Astrocyte (in vitro differentiated cells and primary cell): Measurements from ENCODE around the gene TYMS. TPM values are rescaled to one million over a fixed set of nuclear protein-coding genes. Genes with fewer than 3 reads are reported as not detected.

ENCODE experiments used
- DNase-seq: peaks from one replicate; pipeline ENCODE4 v3.0.0-alpha.2; 2010; ENCODE audit warnings: low read depth
- FAIRE-seq: peaks from 2 replicates; lab custom pipeline; 2011; peaks lifted over from hg19 to GRCh38; lab: Jason Lieb, UNC
- H2AFZ ChIP-seq: 2 replicates; pipeline ENCODE4 v1.6.0; 2012; ENCODE audit warnings: low read depth, low read length, inconsistent platforms
- H3K27ac ChIP-seq: 2 replicates; pipeline ENCODE4 v1.5.1; 2011; ENCODE audit warnings: low read depth, low read length, inconsistent platforms
- H3K27me3 ChIP-seq: 2 replicates; pipeline ENCODE4 v1.6.0; 2011; ENCODE audit warnings: low read length, inconsistent platforms; ENCODE audit not compliant: insufficient read depth
- H3K36me3 ChIP-seq: 2 replicates; pipeline ENCODE4 v1.5.1; 2011; ENCODE audit warnings: low read length, inconsistent platforms; ENCODE audit not compliant: insufficient read depth
- H3K4me1 ChIP-seq: 2 replicates; pipeline ENCODE4 v1.5.1; 2011; ENCODE audit warnings: low read length, inconsistent platforms; ENCODE audit not compliant: insufficient read depth
- H3K4me2 ChIP-seq: 2 replicates; pipeline ENCODE4 v1.6.0; 2012; ENCODE audit warnings: low read length, inconsistent platforms
- H3K4me3 ChIP-seq: 2 replicates; pipeline ENCODE4 v1.5.1; 2011; ENCODE audit warnings: low read depth, mild to moderate bottlenecking, low read length, inconsistent platforms; ENCODE audit not compliant: insufficient read depth
- H3K79me2 ChIP-seq: 2 replicates; pipeline ENCODE4 v1.6.0; 2012; ENCODE audit warnings: mild to moderate bottlenecking, low read length, inconsistent platforms; ENCODE audit not compliant: insufficient read depth
- H3K9ac ChIP-seq: 2 replicates; pipeline ENCODE4 v1.6.0; 2012; ENCODE audit warnings: mild to moderate bottlenecking, low read length, inconsistent platforms
- H3K9me3 ChIP-seq: 2 replicates; pipeline ENCODE4 v1.5.1; 2012; ENCODE audit warnings: low read depth, mild to moderate bottlenecking, low read length, inconsistent platforms; ENCODE audit not compliant: insufficient read depth
- H4K20me1 ChIP-seq: 2 replicates; pipeline ENCODE4 v1.6.0; 2012; ENCODE audit warnings: low read length, inconsistent platforms; ENCODE audit not compliant: insufficient read depth
- H3K27ac Mint-ChIP-seq: one replicate; pipeline ENCODE4 v1.8.0; 2021; ENCODE audit warnings: mild to moderate bottlenecking, mixed read lengths; ENCODE audit not compliant: unreplicated experiment
- H3K27me3 Mint-ChIP-seq: one replicate; pipeline ENCODE4 v1.8.0; 2021; ENCODE audit warnings: low read depth, mixed read lengths; ENCODE audit not compliant: unreplicated experiment
- H3K36me3 Mint-ChIP-seq: one replicate; pipeline ENCODE4 v1.8.0; 2021; ENCODE audit warnings: low read depth, mixed read lengths; ENCODE audit not compliant: unreplicated experiment
- H3K4me1 Mint-ChIP-seq: one replicate; pipeline ENCODE4 v1.8.0; 2021; ENCODE audit warnings: low read depth, mixed read lengths; ENCODE audit not compliant: unreplicated experiment
- H3K4me3 Mint-ChIP-seq: one replicate; pipeline ENCODE4 v1.8.0; 2021; ENCODE audit warnings: mild to moderate bottlenecking, moderate library complexity, mixed read lengths; ENCODE audit not compliant: unreplicated experiment
- H3K9me3 Mint-ChIP-seq: one replicate; pipeline ENCODE4 v1.8.0; 2021; ENCODE audit warnings: mild to moderate bottlenecking, mixed read lengths; ENCODE audit not compliant: unreplicated experiment
- CTCF ChIP-seq: IDR thresholded peaks from 2 replicates; pipeline ENCODE4 v1.5.1; 2011; ENCODE audit warnings: low read depth, mild to moderate bottlenecking, inconsistent platforms, low read length, moderate library complexity; ENCODE audit not compliant: insufficient read depth
- EZH2 ChIP-seq: IDR thresholded peaks from 2 replicates; pipeline ENCODE4 v1.6.1; 2012; ENCODE audit warnings: mild to moderate bottlenecking, low read length, inconsistent platforms; ENCODE audit not compliant: insufficient read depth
- total RNA-seq: library from RNA; stranded (reverse); gene quantifications from 2 replicates; pipeline ENCODE4 v1.2.1, GENCODE V29; 2021

Gene TYMS
- total RNA-seq, 1 donor from 2014 or later: 38.7 TPM

- no peaks in the 10 kb centered on the region for H3K79me2 ChIP-seq
- H3K9me3 ChIP-seq: no peaks in the 10 kb centered on the region
- DNase-seq: peak; percentile 32
- H3K4me1 ChIP-seq: no peaks in the 10 kb centered on the region
- no peaks in the 10 kb centered on the region for H3K27me3 ChIP-seq
- Mint-ChIP-seq H3K27ac (peak overlapping the region; percentile 35), H3K27me3 (no peaks in the 10 kb centered on the region), H3K9me3 (peaks cover 4% of the 10 kb centered on the region), H3K4me3 (no peak overlapping the region), H3K36me3 (no peaks in the 10 kb centered on the region), H3K4me1 (peaks cover 6% of the 10 kb centered on the region)
- no peaks in the 10 kb centered on the region for H3K36me3 ChIP-seq
- no peak overlapping the region for H3K4me3 ChIP-seq
- H3K4me2 ChIP-seq: no peak overlapping the region
- no peak overlapping the region for H3K27ac ChIP-seq
- no peaks in the 10 kb centered on the region for H4K20me1 ChIP-seq
- no peak for FAIRE-seq
- H3K9ac ChIP-seq: no peak overlapping the region
- TF ChIP-seq CTCF (peak; percentile 23), EZH2 (no peak)
- no peak overlapping the region for H2AFZ ChIP-seq
Observed at GRCh38 chr18:629269-630150, 27.9 kb upstream of the TYMS start.

GRCh38 chr18:631560-631959 lies 25.9 kb upstream of the TYMS start:
- Mint-ChIP-seq H3K4me1 (peaks cover 8% of the 10 kb centered on the region), H3K9me3 (peaks cover 4% of the 10 kb centered on the region), H3K4me3 (no peak overlapping the region), H3K27me3 (no peaks in the 10 kb centered on the region), H3K27ac (no peak overlapping the region), H3K36me3 (no peaks in the 10 kb centered on the region)
- Histone ChIP-seq H3K9me3 (no peaks in the 10 kb centered on the region), H3K4me3 (no peak overlapping the region), H3K4me2 (no peak overlapping the region), H3K27me3 (no peaks in the 10 kb centered on the region), H3K9ac (no peak overlapping the region), H3K27ac (no peak overlapping the region), H3K36me3 (no peaks in the 10 kb centered on the region), H2AFZ (no peak overlapping the region), H3K4me1 (no peaks in the 10 kb centered on the region), H4K20me1 (no peaks in the 10 kb centered on the region), H3K79me2 (no peaks in the 10 kb centered on the region)
- TF ChIP-seq EZH2 (no peak), CTCF (no peak)
- FAIRE-seq (no peak), DNase-seq (no peak)

GRCh38 chr18:634551-635045 lies 22.9 kb upstream of the TYMS start:
- H3K27me3 Mint-ChIP-seq: no peaks in the 10 kb centered on the region
- Histone ChIP-seq H3K79me2 (no peaks in the 10 kb centered on the region), H4K20me1 (no peaks in the 10 kb centered on the region), H3K9me3 (no peaks in the 10 kb centered on the region), H2AFZ (no peak overlapping the region), H3K4me2 (no peak overlapping the region), H3K9ac (no peak overlapping the region), H3K4me1 (no peaks in the 10 kb centered on the region), H3K27ac (no peak overlapping the region), H3K36me3 (no peaks in the 10 kb centered on the region), H3K4me3 (no peak overlapping the region), H3K27me3 (no peaks in the 10 kb centered on the region)
- H3K27ac Mint-ChIP-seq: no peak overlapping the region
- H3K4me3 Mint-ChIP-seq: no peak overlapping the region
- FAIRE-seq: no peak
- DNase-seq: no peak
- peaks cover 5% of the 10 kb centered on the region for H3K4me1 Mint-ChIP-seq
- H3K9me3 Mint-ChIP-seq: peaks cover 4% of the 10 kb centered on the region
- TF ChIP-seq CTCF (no peak), EZH2 (no peak)
- H3K36me3 Mint-ChIP-seq: no peaks in the 10 kb centered on the region
